GM19438 (cell line): ENCODE measurements around the gene RAD23A.
"Not testable (repeated sequence)": the region's sequence is repeated elsewhere in the genome, so short reads cannot be mapped to it uniquely, and the experiment has no call there.

Source experiments
- ATAC-seq: cut with Tn5 transposase; IDR thresholded peaks from one replicate; pipeline ENCODE4 v1.9.1; 2021; ENCODE audit warnings: low read depth; ENCODE audit not compliant: unreplicated experiment

RAD23A gene

GRCh38 chr19:12937927-12938778, 7.5 kb upstream of the RAD23A start, which contains the start of gene CALR:
Gene CALR (plus strand): TSS chr19:12938609. CDS start chr19:12938680, 71 bp downstream.
- ATAC-seq, result peak; percentile 84

GRCh38 chr19:12938779-12939601, 6.7 kb upstream of the RAD23A start:
- ATAC-seq, result no peak

GRCh38 chr19:12939975-12940423, 5.7 kb upstream of the RAD23A start:
- ATAC-seq, result no peak

- no peak for ATAC-seq
These were observed 4.8 kb upstream of the RAD23A start for GRCh38 chr19:12940897-12941296.

- ATAC-seq, result no peak
These were observed 2.1 kb upstream of the RAD23A start for GRCh38 chr19:12943437-12944044.

DNA sequence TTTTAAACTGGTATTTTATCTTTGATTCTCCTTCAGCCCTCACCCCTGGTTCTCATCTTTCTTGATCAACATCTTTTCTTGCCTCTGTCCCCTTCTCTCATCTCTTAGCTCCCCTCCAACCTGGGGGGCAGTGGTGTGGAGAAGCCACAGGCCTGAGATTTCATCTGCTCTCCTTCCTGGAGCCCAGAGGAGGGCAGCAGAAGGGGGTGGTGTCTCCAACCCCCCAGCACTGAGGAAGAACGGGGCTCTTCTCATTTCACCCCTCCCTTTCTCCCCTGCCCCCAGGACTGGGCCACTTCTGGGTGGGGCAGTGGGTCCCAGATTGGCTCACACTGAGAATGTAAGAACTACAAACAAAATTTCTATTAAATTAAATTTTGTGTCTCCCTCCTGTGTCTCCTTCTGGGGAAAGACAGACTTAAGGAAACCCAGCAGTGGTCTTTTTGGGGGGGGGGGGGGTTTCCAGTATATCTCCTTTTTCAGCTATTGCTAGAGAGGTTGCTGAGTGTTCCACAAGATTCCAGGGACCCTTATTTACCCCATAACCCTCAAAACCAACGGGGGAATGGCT, 1.5 kb upstream of the RAD23A start:
- ATAC-seq, result no peak

GRCh38 chr19:12946092-12946721, 545 bp downstream of the RAD23A start:
- peak; percentile 14 for ATAC-seq

DNA sequence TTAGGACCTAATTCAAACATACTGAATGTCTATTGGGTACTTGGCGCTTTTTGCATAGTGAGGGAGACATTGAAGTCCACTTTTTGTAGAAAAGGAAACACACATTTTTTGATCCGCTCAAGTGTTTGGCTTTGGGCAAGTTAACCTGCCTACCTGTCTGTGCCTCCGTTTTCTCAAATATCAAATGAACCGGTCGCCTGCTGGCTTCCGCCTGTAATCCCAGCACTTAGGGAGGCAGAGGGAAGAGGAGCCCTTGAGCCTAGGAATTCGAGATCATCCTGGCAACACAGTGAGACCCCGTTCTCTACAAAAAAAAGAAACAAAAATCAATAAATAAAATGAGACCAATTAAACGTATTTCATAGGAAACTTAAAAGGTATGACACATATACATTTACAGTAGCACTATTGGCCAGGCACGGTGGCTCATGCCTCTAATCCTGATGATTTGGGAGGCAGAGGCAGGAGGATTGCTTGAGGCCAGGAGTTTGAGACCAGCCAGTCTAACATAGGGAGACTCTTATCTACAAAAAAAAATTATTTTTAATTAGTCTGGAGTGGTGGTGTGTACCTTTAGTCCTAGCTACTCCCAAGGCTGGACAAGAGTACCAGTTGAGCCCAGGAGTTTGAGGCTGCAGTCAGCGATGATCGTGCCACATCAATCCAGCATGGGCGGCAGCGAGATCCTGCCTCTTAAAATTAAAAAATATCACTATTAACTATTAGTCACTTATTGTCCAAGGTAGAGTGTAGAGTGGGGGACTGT, 1.3 kb downstream of the RAD23A start:
- ATAC-seq, result no peak

DNA sequence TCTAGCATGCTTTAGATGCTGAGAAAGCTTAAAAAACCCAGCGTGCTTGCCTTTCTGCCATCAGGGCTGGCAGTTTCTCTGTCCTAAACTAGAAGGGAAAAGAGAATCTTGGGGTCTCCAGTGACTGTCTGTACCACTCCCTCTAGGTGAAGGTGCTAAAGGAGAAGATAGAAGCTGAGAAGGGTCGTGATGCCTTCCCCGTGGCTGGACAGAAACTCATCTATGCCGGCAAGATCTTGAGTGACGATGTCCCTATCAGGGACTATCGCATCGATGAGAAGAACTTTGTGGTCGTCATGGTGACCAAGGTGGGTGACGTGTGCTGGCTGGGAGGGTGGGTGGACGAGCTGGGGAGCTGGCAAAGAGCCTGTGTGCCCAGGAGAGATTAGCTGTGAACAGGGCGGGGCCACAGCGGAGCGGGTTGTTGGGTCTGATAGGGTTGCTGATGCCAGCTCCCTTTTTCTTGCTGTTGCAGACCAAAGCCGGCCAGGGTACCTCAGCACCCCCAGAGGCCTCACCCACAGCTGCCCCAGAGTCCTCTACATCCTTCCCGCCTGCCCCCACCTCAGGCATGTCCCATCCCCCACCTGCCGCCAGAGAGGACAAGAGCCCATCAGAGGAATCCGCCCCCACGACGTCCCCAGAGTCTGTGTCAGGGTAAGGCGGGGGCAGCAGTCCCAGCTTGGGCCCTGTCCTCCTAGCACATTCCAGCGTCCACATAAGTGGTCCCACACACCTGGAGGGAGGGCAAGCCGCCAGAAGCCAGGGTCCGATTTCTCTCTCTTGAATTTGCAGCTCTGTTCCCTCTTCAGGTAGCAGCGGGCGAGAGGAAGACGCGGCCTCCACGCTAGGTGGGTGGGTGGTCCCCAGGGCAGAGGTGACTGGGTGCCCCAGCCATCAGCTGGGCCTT, 2.3 kb downstream of the RAD23A start:
- no peak for ATAC-seq

GRCh38 chr19:12948612-12949362, 3.1 kb downstream of the RAD23A start:
- ATAC-seq, result no peak

DNA sequence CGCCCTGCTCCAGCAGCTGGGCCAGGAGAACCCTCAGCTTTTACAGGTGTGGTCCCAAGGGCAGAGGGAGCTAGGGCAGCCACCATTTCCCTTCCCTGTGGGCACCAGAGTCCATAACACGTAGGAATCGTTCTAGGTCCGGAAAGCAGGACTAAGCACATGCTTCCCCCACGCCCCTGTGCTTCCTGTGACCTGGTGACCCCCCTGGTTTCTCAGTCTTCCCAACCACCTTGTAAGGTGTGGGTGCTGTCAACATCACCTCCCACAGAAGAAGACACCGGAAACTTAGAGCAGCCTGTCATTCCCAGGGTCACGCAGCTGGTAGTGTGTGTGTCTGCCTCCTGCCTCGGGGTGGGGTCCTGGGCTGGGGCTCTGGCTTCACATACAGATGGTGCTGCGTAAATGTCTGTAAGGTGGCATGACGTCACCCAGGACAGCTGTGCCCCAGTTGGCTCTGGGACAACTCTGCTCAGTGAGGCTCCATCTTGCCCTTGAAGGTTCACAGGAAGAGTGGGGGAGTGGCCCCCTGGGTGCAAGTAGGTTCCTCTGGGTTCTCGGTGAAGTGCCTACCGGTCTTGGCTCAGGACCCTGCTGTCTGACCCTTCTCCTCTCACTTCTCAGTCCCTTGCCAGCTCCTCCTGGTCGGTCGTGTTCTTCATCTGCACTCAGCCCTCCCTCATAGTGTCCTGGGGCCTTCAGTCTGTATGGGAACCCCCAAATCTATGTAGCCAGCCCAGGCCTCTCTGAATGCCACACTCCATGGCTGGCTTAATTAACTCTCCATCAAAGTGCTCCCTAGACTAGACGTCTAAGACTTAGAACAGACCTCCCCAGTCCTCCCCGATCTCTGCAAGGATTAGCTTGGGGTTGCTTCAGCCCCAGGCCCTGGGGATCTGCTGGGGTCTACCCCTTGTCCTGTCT, 4.0 kb downstream of the RAD23A start:
- no peak for ATAC-seq

- ATAC-seq, result not testable (repeated sequence)
These were observed 6.4 kb downstream of the RAD23A start for GRCh38 chr19:12952050-12952449.

DNA sequence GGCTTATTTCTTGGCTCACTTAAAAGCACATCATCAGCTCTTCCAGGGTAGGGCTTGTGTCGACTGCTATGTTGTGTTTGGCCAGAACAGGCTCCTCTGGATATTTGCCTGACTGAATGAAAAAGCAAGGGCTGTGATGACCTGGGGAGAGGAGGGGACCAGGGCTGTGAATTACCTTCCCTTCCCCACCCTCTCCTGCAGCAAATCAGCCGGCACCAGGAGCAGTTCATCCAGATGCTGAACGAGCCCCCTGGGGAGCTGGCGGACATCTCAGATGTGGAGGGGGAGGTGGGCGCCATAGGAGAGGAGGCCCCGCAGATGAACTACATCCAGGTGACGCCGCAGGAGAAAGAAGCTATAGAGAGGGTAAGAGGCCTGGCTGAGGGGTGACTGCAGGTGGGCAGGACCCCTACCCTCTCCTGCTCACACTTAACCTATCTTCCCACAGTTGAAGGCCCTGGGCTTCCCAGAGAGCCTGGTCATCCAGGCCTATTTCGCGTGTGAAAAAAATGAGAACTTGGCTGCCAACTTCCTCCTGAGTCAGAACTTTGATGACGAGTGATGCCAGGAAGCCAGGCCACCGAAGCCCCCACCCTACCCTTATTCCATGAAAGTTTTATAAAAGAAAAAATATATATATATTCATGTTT, 7.0 kb downstream of the RAD23A start:
- no peak for ATAC-seq

DNA sequence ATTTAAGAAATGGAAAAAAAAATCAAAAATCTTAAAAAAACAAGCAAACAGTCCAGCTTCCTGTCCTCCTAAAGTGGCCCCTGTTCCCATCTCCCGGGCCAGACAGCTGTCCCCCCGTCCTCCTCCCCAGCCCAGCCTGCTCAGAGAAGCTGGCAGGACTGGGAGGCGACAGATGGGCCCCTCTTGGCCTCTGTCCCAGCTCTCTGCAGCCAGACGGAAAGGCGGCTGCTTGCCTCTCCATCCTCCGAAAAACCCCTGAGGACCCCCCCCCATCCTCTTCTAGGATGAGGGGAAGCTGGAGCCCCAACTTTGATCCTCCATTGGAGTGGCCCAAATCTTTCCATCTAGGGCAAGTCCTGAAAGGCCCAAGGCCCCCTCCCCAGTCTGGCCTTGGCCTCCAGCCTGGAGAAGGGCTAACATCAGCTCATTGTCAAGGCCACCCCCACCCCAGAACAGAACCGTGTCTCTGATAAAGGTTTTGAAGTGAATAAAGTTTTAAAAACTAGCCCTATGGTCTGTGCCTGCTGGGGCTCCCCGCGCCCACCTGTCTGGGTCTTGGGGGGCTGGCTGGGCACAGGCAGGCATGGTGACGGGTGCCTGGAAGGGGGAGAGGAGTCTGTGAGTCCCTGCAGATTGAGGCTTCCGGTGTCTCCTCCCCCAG, 7.6 kb downstream of the RAD23A start:
- no peak for ATAC-seq

GRCh38 chr19:12953799-12954611, 8.3 kb downstream of the RAD23A start:
- no peak for ATAC-seq
